Activated CD4-positive, alpha-beta memory T cell treated with anti-CD3 and anti-CD28 coated beads, Interleukin-2, amount 10 ng/mL, durations not matched to agents 7 days and 5 days (primary cell): ENCODE measurements around the gene CLEC4G. TPM values are rescaled to one million over a fixed set of nuclear protein-coding genes. Genes with fewer than 3 reads are reported as not detected.

Source experiments
- CTCF ChIA-PET: fragments of 350-600 bp; sonication (Branson Sonifier 250); formaldehyde crosslinking; loops from one replicate; lab custom pipeline; 2021; ENCODE audit warnings: antibody characterized with exemption, inconsistent platforms; lab: Charles Lee
- POLR2A ChIA-PET: fragments of 350-600 bp; sonication (Branson Sonifier 250); formaldehyde crosslinking; loops from one replicate; lab custom pipeline; 2021; ENCODE audit warnings: antibody characterized with exemption; lab: Charles Lee
- DNase-seq: peaks from one replicate; pipeline ENCODE4 v3.0.0-alpha.2; 2020
- H3K27ac Mint-ChIP-seq: one replicate; pipeline ENCODE4 v1.8.0; 2021; ENCODE audit warnings: mild to moderate bottlenecking, mixed read lengths
- H3K27me3 Mint-ChIP-seq: one replicate; pipeline ENCODE4 v1.8.0; 2021; ENCODE audit warnings: mixed read lengths
- H3K36me3 Mint-ChIP-seq: one replicate; pipeline ENCODE4 v1.8.0; 2021; ENCODE audit warnings: low read depth, mixed read lengths
- H3K4me1 Mint-ChIP-seq: one replicate; pipeline ENCODE4 v1.8.0; 2021; ENCODE audit warnings: mixed read lengths
- H3K4me3 Mint-ChIP-seq: one replicate; pipeline ENCODE4 v1.8.0; 2021; ENCODE audit warnings: mild to moderate bottlenecking, mixed read lengths
- H3K9me3 Mint-ChIP-seq: one replicate; pipeline ENCODE4 v1.8.0; 2021; ENCODE audit warnings: mixed read lengths
- total RNA-seq, 2 experiments: library from RNA; stranded (reverse); gene quantifications; one replicate each; pipeline ENCODE4 v1.2.3, GENCODE V29; 2021

The CLEC4G gene
- total RNA-seq, 2 experiments from 2014 or later = not detected

GRCh38 chr19:7743425-7743841 lies 11.5 kb upstream of the CLEC4G start:
- Mint-ChIP-seq H3K27ac (no peak overlapping the region), H3K9me3 (peaks cover 4% of the 10 kb centered on the region), H3K4me3 (no peak overlapping the region), H3K27me3 (peaks cover 5% of the 10 kb centered on the region), H3K36me3 (no peaks in the 10 kb centered on the region), H3K4me1 (no peaks in the 10 kb centered on the region)
- ChIA-PET POLR2A (no interaction called here), CTCF (no interaction called here)
- DNase-seq = no peak

DNA sequence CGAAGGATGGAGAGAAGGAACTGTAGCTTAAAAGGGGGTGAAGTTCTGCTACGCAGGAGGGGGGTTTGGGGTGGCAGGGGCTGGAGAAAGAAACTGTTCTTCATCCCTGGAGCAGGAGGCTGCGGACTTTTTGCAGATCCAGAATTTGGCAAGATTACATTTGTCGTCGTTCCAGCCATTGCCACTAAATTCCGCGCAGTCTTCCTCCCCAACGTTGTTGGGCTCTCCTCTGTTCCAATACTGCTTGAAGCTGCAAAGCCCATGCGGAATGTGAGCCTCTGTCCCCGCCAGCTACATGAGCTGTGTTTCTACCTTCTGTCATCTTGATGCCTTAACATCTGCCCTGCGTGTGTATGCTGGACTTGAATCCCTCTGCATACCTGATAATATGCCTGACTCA lies 11.1 kb upstream of the CLEC4G start:
- DNase-seq = no peak
- CTCF ChIA-PET = no interaction called here
- H3K27ac Mint-ChIP-seq = no peak overlapping the region
- peaks cover 1% of the 10 kb centered on the region for H3K9me3 Mint-ChIP-seq
- no peaks in the 10 kb centered on the region for H3K36me3 Mint-ChIP-seq
- POLR2A ChIA-PET = no interaction called here
- H3K4me3 Mint-ChIP-seq = no peak overlapping the region
- H3K4me1 Mint-ChIP-seq = no peaks in the 10 kb centered on the region
- H3K27me3 Mint-ChIP-seq = peaks cover 7% of the 10 kb centered on the region

GRCh38 chr19:7742575-7742974 lies 10.7 kb upstream of the CLEC4G start:
- Mint-ChIP-seq H3K27ac (no peak overlapping the region), H3K27me3 (peaks cover 9% of the 10 kb centered on the region), H3K9me3 (no peaks in the 10 kb centered on the region), H3K4me1 (no peaks in the 10 kb centered on the region), H3K4me3 (no peak overlapping the region), H3K36me3 (no peaks in the 10 kb centered on the region)
- no peak for DNase-seq
- POLR2A ChIA-PET = no interaction called here
- CTCF ChIA-PET = no interaction called here

DNA sequence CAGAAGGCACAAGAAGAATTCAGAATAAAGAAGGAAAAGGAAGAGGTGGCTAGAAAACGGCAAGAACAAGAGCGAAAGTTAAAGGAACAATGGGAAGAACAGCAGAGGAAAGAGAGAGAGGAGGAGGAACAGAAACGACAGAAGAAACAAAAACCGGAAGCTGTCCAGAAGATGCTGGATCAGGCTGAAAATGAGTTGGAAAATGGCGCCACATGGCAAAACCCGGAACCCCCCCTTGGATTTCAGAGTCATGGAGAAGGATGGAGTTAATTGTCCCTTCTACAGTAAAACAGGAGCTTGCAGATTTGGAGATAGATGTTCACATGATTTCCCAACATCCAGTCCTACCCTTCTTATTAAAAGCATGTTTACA lies 8.8 kb upstream of the CLEC4G start:
- Mint-ChIP-seq H3K9me3 (no peaks in the 10 kb centered on the region), H3K4me1 (no peaks in the 10 kb centered on the region), H3K4me3 (no peak overlapping the region), H3K27me3 (peaks cover 16% of the 10 kb centered on the region), H3K27ac (no peak overlapping the region), H3K36me3 (no peaks in the 10 kb centered on the region)
- ChIA-PET POLR2A (no interaction called here), CTCF (interaction anchor here (0.7 kb wide), 1 partner anchor 59 kb away, joined by 3 read pairs; no protein-coding TSS in a partner anchor)
- DNase-seq = no peak

DNA sequence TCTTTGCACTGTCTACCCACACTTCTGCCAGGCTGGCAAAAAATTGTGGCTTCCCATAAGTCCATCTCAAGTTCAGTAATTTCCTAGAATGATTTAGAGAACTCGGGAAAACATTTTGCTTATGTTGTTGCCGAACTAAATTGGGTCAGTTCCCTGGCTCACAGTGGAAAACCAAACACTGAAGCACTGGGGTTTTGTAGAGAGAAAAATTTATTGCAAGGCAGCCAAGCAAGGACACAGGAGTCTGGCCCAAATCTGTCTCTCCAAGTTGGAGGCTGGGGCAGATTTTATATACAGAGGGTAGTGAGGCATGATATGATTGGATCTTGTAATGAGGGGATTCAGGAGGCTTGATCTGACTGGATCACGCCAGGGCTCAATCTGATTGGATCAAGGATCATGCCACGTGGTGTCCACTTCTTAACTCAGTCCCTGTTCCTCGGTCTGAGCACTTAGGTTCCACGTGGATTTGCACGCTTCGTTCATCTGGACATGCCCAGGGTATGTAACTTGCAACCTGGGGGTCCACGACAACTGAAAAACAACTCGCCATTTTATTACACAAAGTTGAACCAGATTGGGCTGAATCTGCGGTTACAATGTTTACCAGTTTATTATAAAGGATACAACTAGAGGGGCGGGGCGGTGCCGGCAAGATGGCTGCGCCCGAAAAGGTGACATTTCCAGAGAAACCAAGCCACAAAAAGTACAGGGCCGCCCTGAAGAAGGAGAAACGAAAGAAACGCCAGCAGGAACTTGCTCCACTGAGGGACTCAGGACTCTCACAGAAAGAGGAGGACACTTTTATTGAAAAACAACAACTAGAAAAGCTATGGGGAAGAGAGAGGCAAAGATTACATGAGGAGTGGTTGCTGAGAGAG lies 8.1 kb upstream of the CLEC4G start:
- Mint-ChIP-seq H3K4me1 (no peaks in the 10 kb centered on the region), H3K27me3 (peaks cover 20% of the 10 kb centered on the region), H3K36me3 (no peaks in the 10 kb centered on the region), H3K27ac (no peak overlapping the region), H3K4me3 (no peak overlapping the region), H3K9me3 (no peaks in the 10 kb centered on the region)
- DNase-seq = no peak
- POLR2A ChIA-PET = interaction anchor here (1.4 kb wide), 1 partner anchor 110 kb away, joined by 3 read pairs; the partner anchor contains the start of gene PET100
- CTCF ChIA-PET = interaction anchor here (0.7 kb wide), 1 partner anchor 60 kb away, joined by 3 read pairs; no protein-coding TSS in a partner anchor

- ChIA-PET CTCF (no interaction called here), POLR2A (interaction anchor here (1.4 kb wide), 1 partner anchor 109 kb away, joined by 3 read pairs; the partner anchor contains the start of gene PET100)
- Mint-ChIP-seq H3K4me1 (no peaks in the 10 kb centered on the region), H3K9me3 (no peaks in the 10 kb centered on the region), H3K27me3 (peaks cover 25% of the 10 kb centered on the region), H3K27ac (no peak overlapping the region), H3K4me3 (no peak overlapping the region), H3K36me3 (no peaks in the 10 kb centered on the region)
- no peak for DNase-seq
Observed at GRCh38 chr19:7739211-7739755, 7.4 kb upstream of the CLEC4G start.

DNA sequence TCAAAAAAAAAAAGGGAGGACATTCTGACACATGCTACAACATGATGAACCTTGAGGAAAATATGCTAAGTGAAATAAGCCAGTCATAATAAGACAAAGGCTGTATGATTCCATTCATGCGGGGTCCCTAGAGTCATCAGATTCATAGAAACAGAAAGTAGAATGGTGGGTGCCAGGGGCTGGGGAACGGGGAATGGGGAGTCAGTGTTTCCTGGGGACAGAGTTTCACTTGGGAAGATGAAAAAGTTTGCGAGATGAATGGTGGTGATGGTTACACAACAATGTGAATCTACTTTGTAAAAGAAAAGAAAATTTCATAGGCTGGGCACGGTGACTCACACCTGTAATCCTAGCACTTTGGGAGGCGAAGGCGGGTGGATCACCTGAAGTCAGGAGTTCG lies 6.1 kb upstream of the CLEC4G start:
- DNase-seq = no peak
- no peak overlapping the region for H3K27ac Mint-ChIP-seq
- ChIA-PET POLR2A (no interaction called here), CTCF (interaction anchor here (0.6 kb wide), 1 partner anchor 170 kb away, joined by 3 read pairs; no protein-coding TSS in a partner anchor)
- H3K4me1 Mint-ChIP-seq = no peaks in the 10 kb centered on the region
- H3K36me3 Mint-ChIP-seq = no peaks in the 10 kb centered on the region
- H3K9me3 Mint-ChIP-seq = no peaks in the 10 kb centered on the region
- no peak overlapping the region for H3K4me3 Mint-ChIP-seq
- peaks cover 26% of the 10 kb centered on the region for H3K27me3 Mint-ChIP-seq

GRCh38 chr19:7737215-7737614 lies 5.3 kb upstream of the CLEC4G start:
- Mint-ChIP-seq H3K36me3 (no peaks in the 10 kb centered on the region), H3K27ac (no peak overlapping the region), H3K4me1 (no peaks in the 10 kb centered on the region), H3K4me3 (no peak overlapping the region), H3K27me3 (peaks cover 30% of the 10 kb centered on the region), H3K9me3 (no peaks in the 10 kb centered on the region)
- ChIA-PET CTCF (interaction anchor here (0.6 kb wide), 1 partner anchor 121 kb away, joined by 3 read pairs; no protein-coding TSS in a partner anchor), POLR2A (no interaction called here)
- DNase-seq = no peak

GRCh38 chr19:7736148-7736547 lies 4.2 kb upstream of the CLEC4G start:
- ChIA-PET CTCF (interaction anchor here (0.6 kb wide), 1 partner anchor 119 kb away, joined by 3 read pairs; no protein-coding TSS in a partner anchor), POLR2A (no interaction called here)
- Mint-ChIP-seq H3K9me3 (no peaks in the 10 kb centered on the region), H3K27ac (no peak overlapping the region), H3K4me1 (no peaks in the 10 kb centered on the region), H3K4me3 (no peak overlapping the region), H3K36me3 (no peaks in the 10 kb centered on the region), H3K27me3 (peaks cover 33% of the 10 kb centered on the region)
- no peak for DNase-seq

DNA sequence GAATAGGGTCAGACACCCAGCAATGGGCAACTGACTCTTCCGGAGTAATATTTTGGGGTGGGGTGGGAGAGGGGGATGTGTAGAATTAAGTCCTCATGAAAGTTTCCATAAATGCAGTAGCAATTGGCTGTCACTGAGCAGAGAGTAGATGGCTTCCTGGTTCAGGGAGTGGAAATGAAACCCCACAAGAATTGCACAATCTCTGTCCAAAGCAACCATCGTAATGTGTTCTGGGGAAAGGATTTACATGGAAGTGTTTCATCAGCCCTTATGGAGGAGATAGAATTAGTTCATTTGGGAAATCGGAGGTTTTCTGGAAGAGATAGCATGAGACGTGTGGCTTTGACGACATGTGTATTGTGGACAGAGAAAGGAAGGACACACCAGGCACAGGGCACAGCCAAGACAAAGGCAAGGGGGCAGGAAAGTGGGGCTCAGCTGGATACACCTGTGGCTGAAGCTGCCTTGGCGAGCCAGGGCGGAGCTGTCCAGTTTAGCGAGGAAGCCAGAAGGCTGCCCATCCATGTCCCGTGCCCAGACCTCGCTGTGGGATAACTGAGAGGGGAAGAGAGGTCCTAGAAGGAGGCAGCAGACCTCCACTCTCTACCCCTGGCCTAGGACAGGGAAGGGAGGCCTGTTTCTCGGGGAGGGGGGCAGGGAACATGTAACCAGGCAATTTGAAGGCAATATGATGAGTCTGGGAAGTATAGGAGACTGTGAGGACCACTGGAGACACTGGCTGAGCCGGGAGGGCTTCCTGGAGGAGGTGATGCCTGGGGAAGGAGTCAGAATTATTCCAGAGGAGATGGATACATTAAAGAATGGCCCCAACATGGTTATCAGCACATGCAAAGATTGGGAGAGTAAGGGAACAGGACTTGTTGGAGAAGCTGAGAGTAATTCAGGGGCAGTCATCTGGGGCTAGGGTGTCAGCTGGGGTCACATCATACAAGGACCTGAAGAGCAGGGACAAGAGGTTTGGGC lies 2.6 kb upstream of the CLEC4G start:
- ChIA-PET CTCF (no interaction called here), POLR2A (no interaction called here)
- no peak overlapping the region for H3K4me3 Mint-ChIP-seq
- no peaks in the 10 kb centered on the region for H3K36me3 Mint-ChIP-seq
- no peaks in the 10 kb centered on the region for H3K9me3 Mint-ChIP-seq
- no peak for DNase-seq
- no peak overlapping the region for H3K27ac Mint-ChIP-seq
- peaks cover 42% of the 10 kb centered on the region for H3K27me3 Mint-ChIP-seq
- H3K4me1 Mint-ChIP-seq = no peaks in the 10 kb centered on the region

- H3K4me1 Mint-ChIP-seq = no peaks in the 10 kb centered on the region
- no peaks in the 10 kb centered on the region for H3K36me3 Mint-ChIP-seq
- no peak overlapping the region for H3K27ac Mint-ChIP-seq
- H3K4me3 Mint-ChIP-seq = no peak overlapping the region
- no peak for DNase-seq
- ChIA-PET POLR2A (no interaction called here), CTCF (no interaction called here)
- H3K9me3 Mint-ChIP-seq = no peaks in the 10 kb centered on the region
- H3K27me3 Mint-ChIP-seq = peaks cover 51% of the 10 kb centered on the region
Observed at GRCh38 chr19:7733376-7733775, 1.5 kb upstream of the CLEC4G start.

DNA sequence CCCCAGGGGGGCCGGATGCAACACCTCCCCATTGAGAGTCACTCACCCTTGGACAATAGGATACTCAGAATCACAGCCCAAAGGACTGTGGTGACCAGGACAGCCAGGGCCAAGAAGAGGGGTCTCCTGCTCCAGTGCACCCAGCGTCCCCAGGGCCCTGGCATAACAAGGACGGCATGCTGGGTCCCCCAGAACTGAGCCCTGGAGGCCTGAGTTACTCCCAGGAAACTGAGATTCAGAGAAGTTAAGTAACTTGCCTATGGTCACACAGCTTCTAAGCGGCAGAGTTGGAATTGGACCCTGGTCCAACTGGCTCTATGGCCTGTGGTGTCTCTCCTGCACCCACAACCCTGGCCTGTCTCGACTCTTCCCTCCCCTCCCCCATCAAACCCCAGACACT lies 295 bp downstream of the CLEC4G start:
- no peak for DNase-seq
- Mint-ChIP-seq H3K4me3 (no peak overlapping the region), H3K4me1 (no peaks in the 10 kb centered on the region), H3K27me3 (peaks cover 45% of the 10 kb centered on the region), H3K9me3 (no peaks in the 10 kb centered on the region), H3K27ac (no peak overlapping the region), H3K36me3 (no peaks in the 10 kb centered on the region)
- ChIA-PET CTCF (no interaction called here), POLR2A (no interaction called here)

DNA sequence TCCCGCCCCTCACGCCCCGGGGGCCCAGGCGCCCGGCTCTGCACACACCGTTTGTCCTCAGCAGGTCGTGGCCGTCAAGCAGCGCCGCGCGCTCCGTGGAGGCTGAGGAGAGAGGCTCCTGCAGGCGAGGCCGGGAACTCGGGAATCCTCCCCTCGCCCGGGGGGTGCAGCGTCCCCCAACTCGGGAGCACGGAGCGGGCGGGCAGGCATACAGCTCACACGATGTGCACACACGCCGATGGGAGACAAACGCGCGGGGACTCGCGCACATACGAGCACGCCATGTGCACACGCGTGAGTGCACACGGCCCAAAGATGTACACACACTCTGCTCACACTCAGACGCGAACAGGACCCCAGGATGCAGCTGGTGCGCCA lies 703 bp downstream of the CLEC4G start:
- H3K4me3 Mint-ChIP-seq = no peak overlapping the region
- no peaks in the 10 kb centered on the region for H3K4me1 Mint-ChIP-seq
- no peaks in the 10 kb centered on the region for H3K36me3 Mint-ChIP-seq
- CTCF ChIA-PET = no interaction called here
- H3K9me3 Mint-ChIP-seq = no peaks in the 10 kb centered on the region
- no peak for DNase-seq
- H3K27me3 Mint-ChIP-seq = peaks cover 47% of the 10 kb centered on the region
- POLR2A ChIA-PET = no interaction called here
- no peak overlapping the region for H3K27ac Mint-ChIP-seq
